Karpas-422 (cell line): ENCODE measurements around the gene PSEN2. TPM values are rescaled to one million over a fixed set of nuclear protein-coding genes. Genes with fewer than 3 reads are reported as not detected.

Experiments used
- DNase-seq: peaks from one replicate; pipeline ENCODE4 v3.0.0-alpha.2; 2015
- H2AFZ ChIP-seq: fragments of 200-600 bp; sonication (generic); 2 replicates; pipeline ENCODE4 v1.6.1; 2014; ENCODE audit warnings: antibody characterized with exemption, low read length, mixed read lengths
- H3K27ac ChIP-seq: fragments of 200-600 bp; sonication (generic); 2 replicates; pipeline ENCODE4 v1.5.1; 2014; ENCODE audit warnings: mild to moderate bottlenecking, low read length, moderate library complexity
- H3K27me3 ChIP-seq: fragments of 200-600 bp; sonication (generic); 2 replicates; pipeline ENCODE4 v1.6.1; 2014; ENCODE audit warnings: low read length, mixed read lengths
- H3K36me3 ChIP-seq: fragments of 200-600 bp; sonication (generic); 2 replicates; pipeline ENCODE4 v1.6.1; 2014; ENCODE audit warnings: low read length, mixed read lengths; ENCODE audit not compliant: insufficient read depth
- H3K4me1 ChIP-seq: fragments of 200-600 bp; sonication (generic); 2 replicates; pipeline ENCODE4 v1.6.1; 2014; ENCODE audit warnings: mild to moderate bottlenecking, low read length, mixed read lengths
- H3K4me2 ChIP-seq: fragments of 200-600 bp; sonication (generic); 2 replicates; pipeline ENCODE4 v1.6.1; 2014; ENCODE audit warnings: low read length, low read depth, mild to moderate bottlenecking; ENCODE audit not compliant: poor library complexity, severe bottlenecking
- H3K4me3 ChIP-seq: fragments of 200-600 bp; sonication (generic); 2 replicates; pipeline ENCODE4 v1.5.1; 2014; ENCODE audit warnings: mild to moderate bottlenecking, antibody characterized with exemption, low read length, mixed read lengths
- H3K79me2 ChIP-seq: fragments of 200-600 bp; sonication (generic); 2 replicates; pipeline ENCODE4 v1.6.1; 2014; ENCODE audit warnings: mild to moderate bottlenecking, low read length, mixed read lengths
- H3K9ac ChIP-seq: fragments of 200-600 bp; sonication (generic); 2 replicates; pipeline ENCODE4 v1.6.0; 2014; ENCODE audit warnings: low read length
- H3K9me2 ChIP-seq: fragments of 200-600 bp; sonication (generic), shearing (Covaris generic); replicated peaks from 2 replicates; pipeline ENCODE4 v1.6.0; 2014; ENCODE audit warnings: mild to moderate bottlenecking, low read length, moderate library complexity; ENCODE audit not compliant: insufficient read depth
- H3K9me3 ChIP-seq: fragments of 300-700, 200-600 bp; sonication (generic); 2 replicates; pipeline ENCODE4 v1.6.1; 2014; ENCODE audit warnings: low read length, mixed read lengths
- H4K20me1 ChIP-seq: fragments of 200-600 bp; sonication (generic); 2 replicates; pipeline ENCODE4 v1.6.1; 2014; ENCODE audit warnings: mild to moderate bottlenecking, antibody characterized with exemption, low read length, low read depth; ENCODE audit not compliant: insufficient read depth
- total RNA-seq: library from RNA; depleted of rRNA; stranded (reverse); fragments of >200 nt; shearing (Covaris generic); gene quantifications from 2 replicates; pipeline ENCODE4 v1.2.3, GENCODE V29; 2014; ENCODE audit warnings: low replicate concordance

The PSEN2 gene
- total RNA-seq, 1 experiment from 2014 or later: not detected

DNA sequence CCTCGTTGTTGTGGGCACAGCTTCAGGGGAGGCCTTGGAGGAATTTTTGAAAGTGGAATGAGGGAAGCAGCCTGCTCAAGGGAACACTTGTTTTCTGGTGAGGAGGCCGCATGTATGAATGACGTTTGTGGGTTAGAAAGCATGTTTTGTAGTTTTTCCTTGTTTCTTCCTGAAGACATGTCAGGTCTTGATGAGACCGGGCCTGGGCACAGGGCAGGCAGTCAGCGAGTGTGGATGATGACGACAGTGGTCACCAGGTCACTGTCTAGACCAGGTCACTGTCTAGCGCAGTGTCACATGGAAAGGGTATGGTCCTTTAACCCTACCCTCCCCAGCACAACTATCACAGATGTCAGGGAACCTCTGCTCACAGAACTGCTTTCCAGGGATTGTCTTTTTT, 7.3 kb downstream of the PSEN2 start:
- Histone ChIP-seq H3K36me3 (no peaks in the 10 kb centered on the region), H3K79me2 (no peaks in the 10 kb centered on the region), H3K4me2 (no peak overlapping the region), H3K9ac (no peak overlapping the region), H3K9me3 (no peaks in the 10 kb centered on the region), H3K27me3 (no peaks in the 10 kb centered on the region), H3K4me1 (peaks cover 9% of the 10 kb centered on the region), H3K4me3 (no peak overlapping the region), H2AFZ (no peak overlapping the region), H4K20me1 (no peaks in the 10 kb centered on the region), H3K27ac (no peak overlapping the region), H3K9me2 (no peaks in the 10 kb centered on the region)
- DNase-seq: no peak

DNA sequence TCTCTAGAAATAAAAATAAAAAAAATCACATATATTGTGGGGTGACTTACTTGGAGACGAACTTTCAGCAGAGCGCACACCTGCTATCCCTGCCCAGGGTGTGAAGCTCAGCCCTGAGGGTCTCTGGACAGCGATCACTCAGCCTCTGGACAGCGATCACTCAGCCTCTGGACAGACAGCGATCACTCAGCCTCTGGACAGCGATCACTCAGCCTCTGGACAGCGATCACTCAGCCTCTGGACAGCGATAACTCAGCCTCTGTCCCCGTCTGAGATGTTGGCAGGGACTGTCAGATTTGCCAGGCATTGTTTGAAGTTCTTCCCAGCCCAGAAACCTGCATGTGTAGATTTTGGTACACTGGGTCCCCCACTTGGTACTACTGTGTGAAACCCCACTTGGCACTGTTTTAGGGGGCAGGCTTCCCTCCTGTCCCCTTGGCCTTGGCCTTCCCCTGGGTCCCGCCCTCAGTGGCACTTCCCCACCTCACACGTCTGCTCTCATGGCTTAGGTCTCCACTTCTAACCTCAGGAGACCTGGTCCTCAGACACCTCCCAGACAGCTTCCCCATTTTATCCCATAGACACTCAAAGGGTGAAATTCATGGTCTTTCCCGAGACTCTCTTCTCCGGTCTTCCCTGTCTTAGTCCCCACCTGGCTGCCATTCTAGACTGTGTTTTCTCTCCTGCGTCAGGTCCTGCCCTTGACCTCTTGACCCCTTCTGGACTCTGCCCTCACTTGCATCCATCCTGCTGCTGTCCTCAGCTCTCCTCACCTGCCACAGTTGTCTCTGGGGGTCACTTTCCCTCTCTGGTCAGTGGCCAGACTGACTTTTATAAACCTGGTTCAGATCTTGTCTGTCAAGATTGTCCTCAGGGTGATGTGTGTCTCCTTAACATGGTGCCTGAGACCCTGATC, 10.2 kb downstream of the PSEN2 start:
- H3K4me1 ChIP-seq: peaks cover 13% of the 10 kb centered on the region
- DNase-seq: no peak
- H3K9me2 ChIP-seq: no peaks in the 10 kb centered on the region
- no peaks in the 10 kb centered on the region for H3K9me3 ChIP-seq
- no peak overlapping the region for H3K4me2 ChIP-seq
- H3K27ac ChIP-seq: no peak overlapping the region
- H3K79me2 ChIP-seq: no peaks in the 10 kb centered on the region
- H3K4me3 ChIP-seq: no peak overlapping the region
- no peaks in the 10 kb centered on the region for H3K36me3 ChIP-seq
- no peaks in the 10 kb centered on the region for H4K20me1 ChIP-seq
- H3K27me3 ChIP-seq: no peaks in the 10 kb centered on the region
- no peak overlapping the region for H3K9ac ChIP-seq
- no peak overlapping the region for H2AFZ ChIP-seq

DNA sequence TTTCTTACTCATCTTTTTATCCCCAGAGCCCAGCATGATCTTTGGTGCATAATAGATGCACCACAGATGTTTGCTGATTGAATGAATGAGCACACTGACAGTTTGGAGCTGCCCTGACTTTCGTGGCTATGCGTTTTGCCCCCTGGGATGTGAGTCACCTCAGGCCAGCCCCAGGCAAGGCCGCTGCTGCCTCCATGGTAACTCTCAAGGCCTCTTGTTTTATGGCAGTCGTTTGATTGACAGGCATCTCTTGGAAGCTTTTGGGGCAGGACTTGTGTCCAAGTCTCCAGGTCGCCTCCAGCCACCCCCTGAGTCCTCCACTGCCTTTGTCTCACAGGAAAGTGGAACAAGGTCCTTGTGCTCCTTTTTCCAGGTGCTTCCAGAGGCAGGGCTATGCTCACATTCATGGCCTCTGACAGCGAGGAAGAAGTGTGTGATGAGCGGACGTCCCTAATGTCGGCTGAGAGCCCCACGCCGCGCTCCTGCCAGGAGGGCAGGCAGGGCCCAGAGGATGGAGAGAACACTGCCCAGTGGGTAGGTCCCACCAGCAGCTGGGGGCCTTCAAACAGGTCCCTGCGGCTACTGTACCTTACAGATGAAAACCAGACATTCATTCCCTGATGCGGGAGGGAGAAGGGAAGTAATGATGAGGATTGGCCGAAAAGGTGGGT, 11.2 kb downstream of the PSEN2 start:
- H3K36me3 ChIP-seq: no peaks in the 10 kb centered on the region
- no peak overlapping the region for H3K9ac ChIP-seq
- peak overlapping the region; percentile 56 for H3K4me2 ChIP-seq
- H3K79me2 ChIP-seq: no peaks in the 10 kb centered on the region
- no peak overlapping the region for H3K27ac ChIP-seq
- peak overlapping the region; percentile 35; the same call in 1 of the 2 replicates for H3K4me3 ChIP-seq
- H2AFZ ChIP-seq: no peak overlapping the region
- no peaks in the 10 kb centered on the region for H4K20me1 ChIP-seq
- no peaks in the 10 kb centered on the region for H3K27me3 ChIP-seq
- no peaks in the 10 kb centered on the region for H3K9me2 ChIP-seq
- peaks cover 13% of the 10 kb centered on the region for H3K4me1 ChIP-seq
- H3K9me3 ChIP-seq: no peaks in the 10 kb centered on the region
- DNase-seq: no peak

DNA sequence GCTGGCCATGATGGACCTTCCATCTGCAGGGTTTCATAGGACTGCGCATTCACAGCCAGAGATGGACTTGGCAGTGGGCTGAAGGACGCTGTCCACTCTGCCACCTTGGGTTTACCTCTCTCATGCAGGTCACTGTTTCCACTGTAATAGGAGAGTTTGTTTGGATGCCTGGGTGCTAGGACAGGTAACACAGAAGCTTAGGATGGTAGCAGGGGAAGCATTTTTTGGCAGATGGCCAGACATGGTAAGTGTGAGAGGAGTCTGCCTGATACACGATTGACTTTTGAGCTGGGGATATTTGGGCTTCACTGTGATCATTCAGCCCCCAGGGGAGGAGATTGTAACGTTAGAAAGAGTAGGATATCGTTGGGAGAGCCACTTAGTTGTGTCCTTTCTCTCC, 11.8 kb downstream of the PSEN2 start:
- H3K79me2 ChIP-seq: no peaks in the 10 kb centered on the region
- no peaks in the 10 kb centered on the region for H3K9me2 ChIP-seq
- peak overlapping the region; percentile 69; the same call in 1 of the 2 replicates for H2AFZ ChIP-seq
- peak; percentile 50 for DNase-seq
- H3K4me1 ChIP-seq: peaks cover 13% of the 10 kb centered on the region
- peak overlapping the region; percentile 56 for H3K4me2 ChIP-seq
- H3K27me3 ChIP-seq: no peaks in the 10 kb centered on the region
- H3K9me3 ChIP-seq: no peaks in the 10 kb centered on the region
- peak overlapping the region; percentile 35; the same call in 1 of the 2 replicates for H3K4me3 ChIP-seq
- peak overlapping the region; percentile 50 for H3K9ac ChIP-seq
- no peak overlapping the region for H3K27ac ChIP-seq
- no peaks in the 10 kb centered on the region for H3K36me3 ChIP-seq
- H4K20me1 ChIP-seq: no peaks in the 10 kb centered on the region

DNA sequence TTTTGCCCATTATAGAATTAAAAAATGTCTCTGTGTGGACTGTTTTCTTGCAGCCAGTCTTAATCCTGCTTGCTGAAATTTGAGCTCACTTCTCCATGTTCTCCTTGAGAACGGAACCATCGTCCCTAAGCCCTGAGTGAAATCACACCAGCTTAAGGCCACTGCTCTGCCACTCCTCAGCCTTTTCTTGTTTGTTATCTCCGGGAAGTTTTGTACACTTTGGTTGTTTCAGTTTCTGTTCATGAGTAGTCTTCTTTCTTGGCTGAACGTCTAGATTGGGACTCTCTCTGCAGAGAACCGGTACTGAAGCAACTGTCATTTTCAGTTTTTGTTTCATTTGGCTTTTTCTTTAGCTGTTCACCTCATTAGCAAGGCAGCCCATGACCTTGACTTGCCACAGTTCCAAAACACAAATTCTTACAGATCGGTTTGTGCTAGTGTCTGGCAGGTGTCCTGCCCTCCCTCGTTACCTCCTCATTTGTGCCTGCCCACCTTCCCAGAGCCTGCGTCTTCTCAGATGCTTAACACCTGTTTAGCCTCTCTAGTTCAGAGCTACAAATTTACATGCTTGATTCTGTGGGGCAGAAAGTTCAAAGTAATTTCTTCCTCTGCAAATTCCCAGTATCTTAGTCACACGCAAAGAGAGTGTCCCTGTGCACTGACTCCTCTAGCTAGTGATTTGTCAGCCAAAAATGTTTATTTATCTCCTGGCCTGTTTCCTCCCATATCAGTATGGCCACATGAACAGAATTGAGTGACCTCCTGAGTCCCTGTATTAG, 12.4 kb downstream of the PSEN2 start:
- peak overlapping the region; percentile 69; the same call in 1 of the 2 replicates for H2AFZ ChIP-seq
- H3K27me3 ChIP-seq: no peaks in the 10 kb centered on the region
- no peaks in the 10 kb centered on the region for H3K9me2 ChIP-seq
- H3K4me2 ChIP-seq: peak overlapping the region; percentile 56
- H3K9me3 ChIP-seq: no peaks in the 10 kb centered on the region
- peak overlapping the region; percentile 35; the same call in 1 of the 2 replicates for H3K4me3 ChIP-seq
- H3K27ac ChIP-seq: no peak overlapping the region
- peak; percentile 42 for DNase-seq
- no peaks in the 10 kb centered on the region for H3K79me2 ChIP-seq
- peak overlapping the region; percentile 50 for H3K9ac ChIP-seq
- H3K4me1 ChIP-seq: peaks cover 13% of the 10 kb centered on the region
- H3K36me3 ChIP-seq: no peaks in the 10 kb centered on the region
- H4K20me1 ChIP-seq: no peaks in the 10 kb centered on the region

DNA sequence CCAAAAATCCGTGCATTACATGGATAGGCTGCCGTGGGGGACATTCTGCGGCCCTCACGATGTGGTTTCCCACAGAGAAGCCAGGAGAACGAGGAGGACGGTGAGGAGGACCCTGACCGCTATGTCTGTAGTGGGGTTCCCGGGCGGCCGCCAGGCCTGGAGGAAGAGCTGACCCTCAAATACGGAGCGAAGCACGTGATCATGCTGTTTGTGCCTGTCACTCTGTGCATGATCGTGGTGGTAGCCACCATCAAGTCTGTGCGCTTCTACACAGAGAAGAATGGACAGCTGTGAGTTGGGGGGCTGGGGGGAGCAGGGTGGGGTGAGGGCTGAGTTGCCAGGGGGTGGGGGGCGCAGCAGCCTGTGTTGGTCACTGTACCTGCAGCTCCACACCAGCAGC, 13.2 kb downstream of the PSEN2 start:
- no peaks in the 10 kb centered on the region for H3K36me3 ChIP-seq
- no peak overlapping the region for H3K4me2 ChIP-seq
- no peak for DNase-seq

DNA sequence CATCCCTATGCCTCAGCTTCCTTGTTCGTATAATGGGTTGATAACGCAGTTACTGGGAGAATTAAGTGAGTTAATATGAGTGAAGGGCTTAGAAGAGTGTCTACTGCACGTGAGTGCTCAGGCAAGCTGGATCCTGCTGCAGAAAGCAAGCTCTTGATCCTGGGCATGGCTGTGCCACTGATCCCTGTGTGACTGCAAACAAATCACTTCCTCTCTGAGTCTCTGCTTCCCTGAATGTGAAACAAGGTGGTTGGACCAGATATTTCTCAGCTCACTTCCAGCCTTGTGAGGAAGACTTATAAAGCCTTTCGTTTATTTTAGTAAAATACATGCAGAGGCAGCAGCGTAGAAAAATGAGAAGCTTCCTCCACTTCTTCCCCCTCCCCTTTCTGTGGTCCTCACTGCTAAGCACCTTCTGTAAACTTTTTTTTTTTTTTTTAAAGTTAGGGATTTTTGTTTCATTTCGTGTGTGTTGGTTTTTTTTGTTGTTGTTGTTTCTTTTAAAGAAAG, 13.8 kb downstream of the PSEN2 start:
- no peak overlapping the region for H3K4me2 ChIP-seq
- no peak overlapping the region for H3K9ac ChIP-seq
- no peak overlapping the region for H3K4me3 ChIP-seq
- H3K79me2 ChIP-seq: no peaks in the 10 kb centered on the region
- H3K4me1 ChIP-seq: peaks cover 13% of the 10 kb centered on the region
- H3K27ac ChIP-seq: no peak overlapping the region
- DNase-seq: peak; percentile 44
- no peaks in the 10 kb centered on the region for H4K20me1 ChIP-seq
- no peaks in the 10 kb centered on the region for H3K36me3 ChIP-seq
- H3K9me2 ChIP-seq: no peaks in the 10 kb centered on the region
- no peaks in the 10 kb centered on the region for H3K27me3 ChIP-seq
- no peaks in the 10 kb centered on the region for H3K9me3 ChIP-seq
- no peak overlapping the region for H2AFZ ChIP-seq

More for the DNA sequence above, 13.2 kb downstream of the PSEN2 start:
- Histone ChIP-seq H3K4me3 (no peak overlapping the region), H3K9me2 (no peaks in the 10 kb centered on the region), H3K27ac (no peak overlapping the region), H3K9me3 (no peaks in the 10 kb centered on the region), H2AFZ (no peak overlapping the region), H3K27me3 (no peaks in the 10 kb centered on the region), H4K20me1 (no peaks in the 10 kb centered on the region), H3K79me2 (no peaks in the 10 kb centered on the region), H3K4me1 (peaks cover 13% of the 10 kb centered on the region), H3K9ac (no peak overlapping the region)
